GM12878 (cell line): ENCODE data around the gene GGT7. TPM values are rescaled to one million over a fixed set of nuclear protein-coding genes. Genes with fewer than 3 reads are reported as not detected.

ENCODE experiments used
- CHD1 ChIP-seq: IDR thresholded peaks from 2 replicates; pipeline ENCODE4 v1.6.1; 2012; ENCODE audit warnings: low read depth, low read length, improper control_type of control experiment
- E4F1 ChIP-seq: fragments of 450-650 bp; IDR thresholded peaks from 2 replicates; pipeline ENCODE4 v1.6.1; 2018; ENCODE audit warnings: borderline replicate concordance, mild to moderate bottlenecking; ENCODE audit not compliant: partially characterized antibody
- HDAC2 ChIP-seq: fragments of 200-600 bp; sonication (generic); IDR thresholded peaks from 2 replicates; pipeline ENCODE4 v1.6.1; 2017
- IRF3 ChIP-seq: fragments of 450-650 bp; IDR thresholded peaks from 2 replicates; pipeline ENCODE4 v1.6.1; 2014; ENCODE audit warnings: mild to moderate bottlenecking
- IRF4 ChIP-seq: IDR thresholded peaks from 2 replicates; pipeline ENCODE4 v1.6.1; 2011; ENCODE audit warnings: low read depth, low read length
- MEF2A ChIP-seq: IDR thresholded peaks from 2 replicates; pipeline ENCODE4 v1.6.1; 2011; ENCODE audit warnings: low read depth, mild to moderate bottlenecking, low read length, moderate library complexity; ENCODE audit not compliant: insufficient read depth
- MLLT1 ChIP-seq: fragments of 450-650 bp; IDR thresholded peaks from 2 replicates; pipeline ENCODE4 v1.6.1; 2016; ENCODE audit warnings: mild to moderate bottlenecking
- NR2F1 ChIP-seq: fragments of 450-650 bp; conservative IDR thresholded peaks from 2 replicates; pipeline ENCODE4 v1.6.1; 2017; ENCODE audit warnings: mild to moderate bottlenecking
- PRDM15 ChIP-seq: fragments of 450-650 bp; formaldehyde crosslinking; IDR thresholded peaks from 2 replicates; pipeline ENCODE4 v1.4.0; 2020; ENCODE audit warnings: mild to moderate bottlenecking, moderate library complexity
- RELA ChIP-seq: fragments of 450-650 bp; IDR thresholded peaks from 2 replicates; pipeline ENCODE4 v1.8.0; 2014; ENCODE audit warnings: borderline replicate concordance; ENCODE audit not compliant: partially characterized antibody
- RELB ChIP-seq: fragments of 450-650 bp; IDR thresholded peaks from 2 replicates; pipeline ENCODE4 v1.6.1; 2017; ENCODE audit warnings: low read depth, mild to moderate bottlenecking, moderate library complexity
- RFX5 ChIP-seq: IDR thresholded peaks from 2 replicates; pipeline ENCODE4 v1.6.1; 2011; ENCODE audit warnings: low read depth, low read length, improper control_type of control experiment
- RUNX3 ChIP-seq: IDR thresholded peaks from 2 replicates; pipeline ENCODE4 v1.6.1; 2012; ENCODE audit warnings: low read length, inconsistent platforms
- ZNF592 ChIP-seq: fragments of 450-650 bp; IDR thresholded peaks from 2 replicates; pipeline ENCODE4 v1.6.1; 2017; ENCODE audit warnings: mild to moderate bottlenecking, moderate library complexity
- polyA plus RNA-seq, 11 experiments: library from polyadenylated mRNA; depleted of rRNA in 4 of 11; unstranded in 6 of 11; stranded (reverse) in 5 of 11; fragments of >200 nt; fragmentation: Nextera tagmentation in 4 of 11; fragmentation: Illumina TruSeq in 1 of 11; extraction: Ambion mirVana in 4 of 11; extraction: Trizol in 1 of 11; gene quantifications; 1 replicate in 1 of 11; 2 replicates in 10 of 11; pipeline versions ENCODE4 v1.2.1 to v1.2.3, GENCODE V29; 2011 to 2016; ENCODE audit warnings: inconsistent platforms in 2 of 11, missing spikeins in 2 of 11, low read depth in 1 of 11
- total RNA-seq, 4 experiments: library from RNA; depleted of rRNA in 3 of 4; stranded (reverse); fragments of >200 nt in 3 of 4; fragmentation: Illumina TruSeq in 1 of 4; extraction: Trizol in 1 of 4; gene quantifications; 2 replicates each; pipeline versions ENCODE4 v1.2.1 to v1.2.3, GENCODE V29; 2013 to 2021

Gene GGT7
- total and polyA plus RNA-seq, 10 of the 15 experiments (the other 5 are each of a cell fraction or from before 2014, with no cell fraction given) = 0.02 to 14.7 (median 5.3) TPM

GRCh38 chr20:34876406-34877282 is 4.0 kb upstream of the GGT7 start, which contains the start of gene ACSS2 (continued):
- TF ChIP-seq E4F1 (no peak), HDAC2 (no peak), CHD1 (no peak), RELA (no peak), MEF2A (no peak), ZNF592 (no peak), NR2F1 (peak; percentile 51), PRDM15 (CRISPR knock-in tag) (no peak), IRF3 (no peak), IRF4 (no peak), RFX5 (no peak), RELB (no peak), RUNX3 (peak; percentile 82), MLLT1 (no peak)
